Activated CD4-positive, alpha-beta T cell treated with anti-CD3 and anti-CD28 coated beads, Interleukin-2, Interleukin-4, amounts not matched to agents 100 ng/mL and 50 ng/mL, durations not matched to agents 16 hours and 8 hours (primary cell): ENCODE data around the gene ERICH2.
"Not testable (repeated sequence)": the region's sequence is repeated elsewhere in the genome, so short reads cannot be mapped to it uniquely, and the experiment has no call there.

Source experiments
- DNase-seq: peaks from one replicate; pipeline ENCODE4 v3.0.0-alpha.2; 2020; ENCODE audit warnings: low spot score

Gene ERICH2

GRCh38 chr2:170770008-170770605 is at the start of gene ERICH2:
ERICH2 (plus strand) TSS chr2:170770378; CDS start chr2:170770682, 304 bp downstream.
- DNase-seq, result peak; percentile 34

GRCh38 chr2:170721678-170722077 is 48.5 kb upstream of the ERICH2 start:
- no peak for DNase-seq

DNA sequence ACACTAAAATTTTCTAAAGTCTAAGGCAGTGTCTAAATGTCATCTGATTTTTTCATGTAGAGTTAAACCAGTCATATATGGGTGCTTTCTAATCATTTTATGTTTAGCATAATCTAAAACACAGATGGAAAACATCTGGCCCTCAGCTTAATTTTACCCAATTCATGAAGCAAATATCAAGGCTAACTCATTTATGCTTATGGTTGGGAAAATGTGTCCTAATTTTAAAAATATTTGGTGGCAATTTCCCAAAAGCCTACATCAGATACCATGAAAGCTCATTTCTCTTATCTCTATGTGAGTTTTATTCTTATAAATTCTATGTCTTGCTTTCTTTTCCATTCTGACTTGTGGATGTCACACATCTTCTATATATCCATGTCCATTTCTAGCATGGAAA is 47.9 kb upstream of the ERICH2 start:
- DNase-seq, result no peak

- no peak for DNase-seq
Observed at GRCh38 chr2:170723446-170723958, 46.7 kb upstream of the ERICH2 start.

DNA sequence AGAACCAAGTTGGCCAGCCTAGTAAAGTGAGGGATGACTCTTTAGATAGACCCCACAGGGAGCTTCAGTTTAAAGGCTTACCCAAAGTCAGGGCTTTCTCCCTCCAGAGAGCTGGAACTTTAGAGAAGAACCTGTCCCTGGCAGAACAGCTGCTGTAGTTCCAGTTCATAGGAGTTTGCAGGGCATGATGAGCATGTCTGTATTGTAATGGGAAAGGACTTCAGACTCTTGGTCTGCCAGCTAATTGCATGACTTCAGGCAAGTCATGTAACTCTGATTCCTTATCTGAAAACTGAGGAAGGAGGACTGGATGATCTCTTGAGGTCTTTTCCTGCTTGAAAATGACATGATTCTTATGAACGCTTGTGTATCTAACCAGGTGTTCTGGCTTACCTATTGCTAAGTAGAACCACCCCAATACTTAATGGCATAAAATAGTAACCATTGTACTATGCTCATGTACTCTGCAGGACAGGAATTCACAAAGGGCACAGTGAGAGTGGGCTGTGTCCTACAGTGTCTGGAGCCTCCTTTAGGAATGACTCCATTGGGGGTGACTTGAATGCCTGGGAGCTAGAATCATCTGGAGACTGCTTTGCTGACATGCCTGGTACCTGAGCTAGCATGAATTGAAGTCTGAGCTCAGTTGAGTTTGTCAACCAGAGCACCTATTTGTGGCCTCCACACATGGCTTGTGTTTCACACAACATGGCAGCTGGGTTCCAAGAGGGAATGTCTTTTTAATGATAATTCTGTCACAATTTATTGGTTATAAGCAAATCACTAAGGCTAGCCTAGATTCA is 36.2 kb upstream of the ERICH2 start:
- DNase-seq, result no peak

GRCh38 chr2:170734601-170735000 is 35.6 kb upstream of the ERICH2 start:
- not testable (repeated sequence) for DNase-seq

GRCh38 chr2:170736628-170737027 is 33.5 kb upstream of the ERICH2 start:
- no peak for DNase-seq

GRCh38 chr2:170737406-170737805 is 32.8 kb upstream of the ERICH2 start:
- no peak for DNase-seq

- no peak for DNase-seq
Observed at GRCh38 chr2:170737821-170738220, 32.4 kb upstream of the ERICH2 start.

- DNase-seq, result no peak
Observed at GRCh38 chr2:170739048-170739447, 31.1 kb upstream of the ERICH2 start.

GRCh38 chr2:170739507-170740046 is 30.6 kb upstream of the ERICH2 start:
- DNase-seq, result no peak

DNA sequence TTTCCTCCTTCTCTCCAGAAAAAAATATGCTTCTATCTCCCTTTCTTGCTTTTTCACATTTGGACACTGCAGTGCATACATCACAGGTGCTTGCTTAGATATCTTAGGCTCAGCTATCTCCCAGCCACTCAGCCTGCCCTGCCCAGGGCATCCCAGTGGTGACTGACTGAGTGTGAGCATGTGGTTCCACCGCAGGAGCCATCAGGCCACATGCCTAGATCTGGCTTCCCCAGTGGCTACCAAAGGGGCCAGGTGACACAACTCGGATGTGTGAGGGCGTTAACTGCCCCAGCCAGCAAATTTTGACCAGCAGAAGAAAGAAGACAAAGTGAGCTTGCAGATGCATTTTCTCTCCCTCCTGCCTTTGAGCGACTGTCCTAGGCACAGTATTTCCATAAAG is 29.5 kb upstream of the ERICH2 start:
- no peak for DNase-seq

DNA sequence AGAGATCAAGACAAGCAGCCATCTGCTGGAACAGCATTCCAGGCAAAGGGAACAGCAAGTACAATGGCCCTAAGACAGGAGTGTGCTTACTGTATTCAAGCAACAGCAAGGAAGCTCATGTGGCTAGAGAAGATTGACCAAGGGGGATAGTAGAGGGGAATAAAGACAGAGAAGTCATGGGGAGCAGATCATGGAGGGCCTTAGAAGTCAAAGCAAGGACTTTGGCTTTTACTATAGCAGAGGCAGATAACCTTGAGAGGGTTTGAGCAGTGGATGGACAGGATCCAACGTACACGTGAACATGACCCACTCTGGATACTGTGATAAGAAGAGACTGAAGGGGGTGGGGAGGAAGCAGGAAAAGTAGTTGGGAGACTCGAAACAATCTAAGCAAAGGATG is 28.2 kb upstream of the ERICH2 start:
- no peak for DNase-seq

- DNase-seq, result no peak
Observed at GRCh38 chr2:170742896-170743529, 27.2 kb upstream of the ERICH2 start.

GRCh38 chr2:170743530-170744239 is 26.5 kb upstream of the ERICH2 start:
- no peak for DNase-seq

- DNase-seq, result no peak
Observed at GRCh38 chr2:170744248-170745002, 25.8 kb upstream of the ERICH2 start.

- DNase-seq, result no peak
Observed at GRCh38 chr2:170745305-170745704, 24.9 kb upstream of the ERICH2 start.

GRCh38 chr2:170747921-170748320 is 22.3 kb upstream of the ERICH2 start:
- no peak for DNase-seq

- DNase-seq, result not testable (repeated sequence)
Observed at GRCh38 chr2:170751555-170751954, 18.6 kb upstream of the ERICH2 start.

DNA sequence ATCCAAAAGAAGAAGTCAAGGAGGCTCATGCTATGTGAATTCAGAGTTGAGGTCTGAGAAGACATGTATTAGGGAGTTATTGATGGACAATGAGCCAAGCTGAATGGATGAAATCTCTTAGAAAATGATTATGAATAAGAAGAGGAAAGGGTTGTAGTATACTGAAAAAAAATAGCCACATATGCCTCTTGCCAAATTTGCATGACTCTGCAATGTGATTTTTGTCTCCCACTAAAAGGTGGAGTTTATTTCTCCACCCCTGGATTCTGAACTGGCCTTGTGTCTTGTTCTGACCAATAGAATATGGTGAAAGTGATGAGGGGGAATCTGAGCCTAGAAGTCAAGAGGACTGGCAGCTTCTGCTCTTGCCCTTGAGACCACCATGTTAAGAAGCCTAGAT is 8.6 kb upstream of the ERICH2 start:
- DNase-seq, result no peak

GRCh38 chr2:170762760-170763159 is 7.4 kb upstream of the ERICH2 start:
- no peak for DNase-seq
